Measurements from ENCODE around the gene SLC8B1. TPM values are rescaled to one million over a fixed set of nuclear protein-coding genes. Genes with fewer than 3 reads are reported as not detected.
A peak's percentile ranks its signal among the peaks of the same experiment; 100 is the strongest.

SLC8B1 gene
- total and polyA plus RNA-seq, 9 donors, result 36.9 to 117 (median 76.2) TPM

GRCh38 chr12:113278141-113278540, 56.8 kb downstream of the SLC8B1 start:
- no peaks in the 10 kb centered on the region for H3K27me3 ChIP-seq
- H3K36me3 ChIP-seq, result no peaks in the 10 kb centered on the region
- intact Hi-C loops (cut with DNase I), result no loop called here
- no peak overlapping the region for H3K4me3 ChIP-seq
- 87 to 92% (median 90%) methylated on average over 8 of the region's 8 CpGs for WGBS, 3 donors
- peak in 1 of 5 donors; percentile 23 for DNase-seq
- H3K27ac ChIP-seq, result no peak overlapping the region
- peaks cover 6% of the 10 kb centered on the region for H3K4me1 ChIP-seq (ENCODE audit: insufficient read depth)
- no peaks in the 10 kb centered on the region for H3K9me3 ChIP-seq
- TF ChIP-seq EP300 (IDR thresholded peaks at IDR 0.05) (no peak), CTCF (IDR thresholded peaks at IDR 0.05) (no peak), POLR2A (IDR thresholded peaks at IDR 0.05) (no peak)

GRCh38 chr12:113277511-113277910, 57.4 kb downstream of the SLC8B1 start:
- intact Hi-C loops (cut with DNase I), result no loop called here
- H3K27me3 ChIP-seq, result no peaks in the 10 kb centered on the region
- no peak for TF ChIP-seq POLR2A (IDR thresholded peaks at IDR 0.05)
- TF ChIP-seq EP300 (IDR thresholded peaks at IDR 0.05), result no peak
- TF ChIP-seq CTCF (IDR thresholded peaks at IDR 0.05), result no peak
- no peak overlapping the region for H3K27ac ChIP-seq
- no peaks in the 10 kb centered on the region for H3K9me3 ChIP-seq
- H3K36me3 ChIP-seq, result no peaks in the 10 kb centered on the region
- DNase-seq, result peak in 1 of 5 donors; percentile 28
- 94 to 97% (median 96%) methylated on average over 5 of the region's 5 CpGs for WGBS, 3 donors
- H3K4me1 ChIP-seq (ENCODE audit: insufficient read depth), result peaks cover 12% of the 10 kb centered on the region
- no peak overlapping the region for H3K4me3 ChIP-seq

GRCh38 chr12:113276946-113277500, 57.9 kb downstream of the SLC8B1 start:
- H3K4me1 ChIP-seq (ENCODE audit: insufficient read depth), result peaks cover 13% of the 10 kb centered on the region
- H3K27me3 ChIP-seq, result no peaks in the 10 kb centered on the region
- DNase-seq, result peak in 4 of 5 donors; percentile 7 to 30 (median 14)
- 94 to 97% (median 94%) methylated on average over 10 of the region's 10 CpGs for WGBS, 3 donors
- no peaks in the 10 kb centered on the region for H3K36me3 ChIP-seq
- intact Hi-C loops (cut with DNase I), result no loop called here
- no peak overlapping the region for H3K27ac ChIP-seq
- H3K4me3 ChIP-seq, result no peak overlapping the region
- TF ChIP-seq POLR2A (IDR thresholded peaks at IDR 0.05) (no peak), CTCF (IDR thresholded peaks at IDR 0.05) (no peak), EP300 (IDR thresholded peaks at IDR 0.05) (no peak)
- no peaks in the 10 kb centered on the region for H3K9me3 ChIP-seq

GRCh38 chr12:113276306-113276705, 58.6 kb downstream of the SLC8B1 start:
- H3K27ac ChIP-seq, result no peak overlapping the region
- H3K36me3 ChIP-seq, result no peaks in the 10 kb centered on the region
- DNase-seq, result peak; percentile 39 to 67 (median 55)

More at GRCh38 chr12:113276306-113276705, 58.6 kb downstream of the SLC8B1 start:
- intact Hi-C loops (cut with DNase I), result no loop called here
- Histone ChIP-seq H3K9me3 (no peaks in the 10 kb centered on the region), H3K4me3 (no peak overlapping the region), H3K4me1 (ENCODE audit: insufficient read depth) (peaks cover 18% of the 10 kb centered on the region), H3K27me3 (no peaks in the 10 kb centered on the region)
- no peak for TF ChIP-seq CTCF (IDR thresholded peaks at IDR 0.05)
- TF ChIP-seq EP300 (IDR thresholded peaks at IDR 0.05), result no peak
- TF ChIP-seq POLR2A (IDR thresholded peaks at IDR 0.05), result no peak
- WGBS, 3 donors, result 24 to 36% (median 31%) methylated on average over 8 of the region's 8 CpGs
